Panc1 (cell line): ENCODE results near the gene IKBKG.

ENCODE experiments used
- CTCF ChIP-seq: fragments of 450-650 bp; IDR thresholded peaks from 2 replicates; pipeline ENCODE4 v1.5.1; 2017; ENCODE audit warnings: mild to moderate bottlenecking
- POLR2AphosphoS5 ChIP-seq: IDR thresholded peaks from 2 replicates; pipeline ENCODE4 v1.6.1; 2012; ENCODE audit warnings: mild to moderate bottlenecking, low read depth, low read length, moderate library complexity
- REST ChIP-seq, 2 experiments: IDR thresholded peaks; 2 replicates each; pipeline ENCODE4 v1.6.1; 2011 to 2012; ENCODE audit warnings: low read depth in 2 of 2, control low read depth in 1 of 2, low read length in 1 of 2, mild to moderate bottlenecking in 1 of 2, moderate library complexity in 1 of 2; ENCODE audit not compliant: insufficient read depth in 1 of 2

DNA sequence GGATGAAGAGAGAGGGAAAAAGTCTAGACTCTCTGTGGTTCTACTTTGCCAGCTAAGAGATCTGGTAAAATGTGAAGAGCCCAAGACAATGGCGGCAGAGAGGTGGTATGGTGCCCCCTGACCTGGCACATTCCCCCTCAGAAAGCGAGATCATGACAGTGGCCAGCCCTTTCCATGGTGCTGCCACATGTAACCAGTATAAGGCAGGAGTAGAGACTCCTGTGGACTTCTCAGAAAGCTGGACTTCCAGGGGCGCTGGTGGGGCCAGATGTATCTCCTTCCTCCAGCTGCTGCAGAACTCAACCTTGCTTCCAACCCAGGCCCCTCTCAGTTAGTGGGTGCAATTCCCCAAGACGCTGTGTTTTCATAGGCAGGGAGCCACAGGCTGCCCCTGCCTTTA lies 47.1 kb downstream of the IKBKG start:
- no peak for TF ChIP-seq POLR2AphosphoS5
- no peak for TF ChIP-seq CTCF
- TF ChIP-seq REST (IDR thresholded peaks at IDR 0.05; ENCODE audit: insufficient read depth in 1 of 2, low read depth in 2 of 2, low read length in 1 of 2), result no peak
